HepG2 (cell line): ENCODE data around the gene MYO18B. TPM values are rescaled to one million over a fixed set of nuclear protein-coding genes. Genes with fewer than 3 reads are reported as not detected.

Experiments
- FOXK1 ChIP-seq: sonication (generic); formaldehyde crosslinking; IDR thresholded peaks from 2 replicates; pipeline ENCODE4 v1.4.0; 2020; ENCODE audit warnings: low read depth, missing genetic modification reagents, borderline replicate concordance
- JUND ChIP-seq: sonication (generic); formaldehyde crosslinking; IDR thresholded peaks from 2 replicates; pipeline ENCODE4 v1.8.0; 2022; ENCODE audit warnings: mild to moderate bottlenecking, missing genetic modification reagents
- KLF6 ChIP-seq: IDR thresholded peaks from 2 replicates; pipeline ENCODE4 v1.8.0; 2016; ENCODE audit warnings: missing biosample characterization, missing genetic modification reagents
- KMT2B ChIP-seq: IDR thresholded peaks from 2 replicates; pipeline ENCODE4 v1.6.1; 2016; ENCODE audit warnings: missing genetic modification reagents, missing compliant biosample characterization
- LBX2 ChIP-seq: sonication (generic); formaldehyde crosslinking; IDR thresholded peaks from 2 replicates; pipeline ENCODE4 v1.5.0; 2020; ENCODE audit warnings: missing genetic modification reagents, mild to moderate bottlenecking, borderline replicate concordance
- MTA3 ChIP-seq: sonication (generic); formaldehyde crosslinking; IDR thresholded peaks from 2 replicates; pipeline ENCODE4 v1.4.0; 2020; ENCODE audit warnings: missing genetic modification reagents
- RAD21 ChIP-seq: fragments of 450-650 bp; formaldehyde crosslinking; IDR thresholded peaks from 2 replicates; pipeline ENCODE4 v1.5.0; 2020; ENCODE audit warnings: mild to moderate bottlenecking
- THRA ChIP-seq: sonication (generic); formaldehyde crosslinking; IDR thresholded peaks from 2 replicates; pipeline ENCODE4 v1.4.0; 2020; ENCODE audit warnings: missing genetic modification reagents, borderline replicate concordance
- ZBTB44 ChIP-seq: sonication (generic); formaldehyde crosslinking; IDR thresholded peaks from 2 replicates; pipeline ENCODE4 v1.4.0; 2020; ENCODE audit warnings: missing genetic modification reagents
- ZC3H4 ChIP-seq: sonication (generic); formaldehyde crosslinking; IDR thresholded peaks from 2 replicates; pipeline ENCODE4 v1.4.0; 2020; ENCODE audit warnings: missing genetic modification reagents, borderline replicate concordance
- ZFP1 ChIP-seq: IDR thresholded peaks from 2 replicates; pipeline ENCODE4 v1.6.1; 2016
- ZNF326 ChIP-seq: sonication (generic); formaldehyde crosslinking; IDR thresholded peaks from 2 replicates; pipeline ENCODE4 v1.4.0; 2020; ENCODE audit warnings: missing genetic modification reagents, borderline replicate concordance
- ZNF567 ChIP-seq: sonication (generic); formaldehyde crosslinking; IDR thresholded peaks from 2 replicates; pipeline ENCODE4 v1.8.1; 2023; ENCODE audit warnings: mild to moderate bottlenecking, missing genetic modification reagents, borderline replicate concordance
- polyA plus RNA-seq, 8 experiments: library from polyadenylated mRNA; depleted of rRNA in 3 of 8; stranded (reverse) in 7 of 8; unstranded in 1 of 8; fragments of >200 nt; fragmentation: Illumina TruSeq in 4 of 8; extraction: Trizol in 4 of 8; gene quantifications; 2 replicates each; pipeline versions ENCODE4 v1.2.1 to v1.2.3, GENCODE V29; 2011 to 2016; ENCODE audit warnings: low read depth in 4 of 8, missing spikeins in 1 of 8, mixed read lengths in 1 of 8; ENCODE audit not compliant: insufficient read depth in 1 of 8
- total RNA-seq, 5 experiments: library from RNA; depleted of rRNA; stranded (reverse); fragments of >200 nt; fragmentation: Illumina TruSeq; extraction: Trizol; gene quantifications; 2 replicates each; pipeline ENCODE4 v1.2.3, GENCODE V29; 2016; ENCODE audit warnings: low read depth in 1 of 5
- TF ChIP-seq, protein P1 (sequence below): sonication (generic); formaldehyde crosslinking; IDR thresholded peaks from 2 replicates; pipeline ENCODE4 v1.8.1; 2023; ENCODE audit warnings: mild to moderate bottlenecking, missing genetic modification reagents

MYO18B gene
- total and polyA plus RNA-seq, 2 of the 13 experiments (the other 11 are each of a cell fraction or from before 2014, with no cell fraction given) = 0.01 TPM; not detected in 1

- no peak for TF ChIP-seq THRA (CRISPR knock-in tag)
- no peak for TF ChIP-seq MTA3 (CRISPR knock-in tag)
- TF ChIP-seq, protein P1, sequence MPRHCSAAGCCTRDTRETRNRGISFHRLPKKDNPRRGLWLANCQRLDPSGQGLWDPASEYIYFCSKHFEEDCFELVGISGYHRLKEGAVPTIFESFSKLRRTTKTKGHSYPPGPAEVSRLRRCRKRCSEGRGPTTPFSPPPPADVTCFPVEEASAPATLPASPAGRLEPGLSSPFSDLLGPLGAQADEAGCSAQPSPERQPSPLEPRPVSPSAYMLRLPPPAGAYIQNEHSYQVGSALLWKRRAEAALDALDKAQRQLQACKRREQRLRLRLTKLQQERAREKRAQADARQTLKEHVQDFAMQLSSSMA = no peak
- TF ChIP-seq ZFP1 (CRISPR knock-in tag) = no peak
- no peak for TF ChIP-seq ZBTB44 (CRISPR knock-in tag)
- TF ChIP-seq ZC3H4 = no peak
- TF ChIP-seq LBX2 (CRISPR knock-in tag) = no peak
- TF ChIP-seq ZNF567 (CRISPR knock-in tag) = no peak
- TF ChIP-seq RAD21 (CRISPR knock-in tag) = no peak
- no peak for TF ChIP-seq JUND (CRISPR knock-in tag)
- no peak for TF ChIP-seq FOXK1 (CRISPR knock-in tag)
- TF ChIP-seq KLF6 (CRISPR knock-in tag) = no peak
- no peak for TF ChIP-seq ZNF326
- TF ChIP-seq KMT2B = no peak
These were observed 31.5 kb upstream of the MYO18B start (continued) for GRCh38 chr22:25710501-25710900.
